A549 (cell line): ENCODE data around the gene CATSPERZ.

Experiments
- BCL3 ChIP-seq: fragments of >200 bp; sonication (Bioruptor Twin); formaldehyde crosslinking; IDR thresholded peaks from 3 replicates; pipeline ENCODE4 v1.6.1; 2016
- BHLHE40 ChIP-seq: IDR thresholded peaks from 2 replicates; pipeline ENCODE4 v1.6.1; 2012; ENCODE audit warnings: low read depth, low read length, inconsistent platforms
- CBX2 ChIP-seq: fragments of 200-600 bp; sonication (generic); IDR thresholded peaks from 2 replicates; pipeline ENCODE4 v1.6.1; 2016; ENCODE audit warnings: low read depth, mild to moderate bottlenecking, borderline replicate concordance
- CTCF ChIP-seq: fragments of >200 bp; sonication (Bioruptor Twin); formaldehyde crosslinking; IDR thresholded peaks from 3 replicates; pipeline ENCODE4 v1.5.1; 2016
- ESRRA ChIP-seq: fragments of 150-350 bp; IDR thresholded peaks from 2 replicates; pipeline ENCODE4 v1.6.1; 2014; ENCODE audit warnings: mild to moderate bottlenecking, low read length, borderline replicate concordance
- FOXS1 ChIP-seq: fragments of 250-450 bp; sonication (Bioruptor Pico); IDR thresholded peaks from 2 replicates; pipeline ENCODE4 v1.5.0; 2020; ENCODE audit warnings: mild to moderate bottlenecking, moderate library complexity
- MAFK ChIP-seq: fragments of 450-650 bp; IDR thresholded peaks from 2 replicates; pipeline ENCODE4 v1.6.1; 2014; ENCODE audit not compliant: partially characterized antibody
- MAX ChIP-seq: IDR thresholded peaks from 2 replicates; pipeline ENCODE4 v1.6.1; 2012
- NFE2L2 ChIP-seq: fragments of 150-350 bp; conservative IDR thresholded peaks from 2 replicates; pipeline ENCODE4 v1.6.1; 2014; ENCODE audit warnings: low read length
- POLR2A ChIP-seq: IDR thresholded peaks from 2 replicates; pipeline ENCODE4 v1.6.1; 2012; ENCODE audit warnings: mild to moderate bottlenecking, low read length
- POLR2AphosphoS2 ChIP-seq: conservative IDR thresholded peaks from 2 replicates; pipeline ENCODE4 v1.6.1; 2012; ENCODE audit warnings: low read length, improper control_type of control experiment, inconsistent platforms
- RAD21 ChIP-seq, 2 experiments: fragments of >200 bp in 1 of 2; sonication (Bioruptor Twin) in 1 of 2; formaldehyde crosslinking in 1 of 2; IDR thresholded peaks in 1 of 2; conservative IDR thresholded peaks in 1 of 2; 2 replicates in 1 of 2; 3 replicates in 1 of 2; pipeline ENCODE4 v1.6.1; 2012 to 2018; ENCODE audit warnings: inconsistent platforms in 1 of 2
- REST ChIP-seq: fragments of 200-600 bp; sonication (generic); IDR thresholded peaks from 2 replicates; pipeline ENCODE4 v1.6.1; 2016; ENCODE audit warnings: antibody characterized with exemption, mild to moderate bottlenecking, moderate library complexity
- ZNF302 ChIP-seq: fragments of 250-450 bp; sonication (Bioruptor Pico); IDR thresholded peaks from 2 replicates; pipeline ENCODE4 v1.9.0; 2021; ENCODE audit warnings: inconsistent platforms, mild to moderate bottlenecking, moderate library complexity

GRCh38 chr11:64299847-64300648 lies at the start of gene CATSPERZ:
- TF ChIP-seq MAX, result no peak
- no peak for TF ChIP-seq CBX2
- no peak for TF ChIP-seq POLR2A
- TF ChIP-seq NFE2L2, result no peak
- TF ChIP-seq FOXS1, result no peak
- TF ChIP-seq CTCF, result no peak
- TF ChIP-seq ESRRA, result no peak
- TF ChIP-seq POLR2AphosphoS2, result no peak
- TF ChIP-seq BCL3, result no peak
- no peak for TF ChIP-seq ZNF302 (CRISPR knock-in tag)
- TF ChIP-seq REST, result no peak
- TF ChIP-seq BHLHE40, result no peak
- TF ChIP-seq RAD21 (conservative IDR thresholded peaks at IDR 0.05 in 1 of 2, IDR thresholded peaks at IDR 0.05 in 1 of 2), result no peak
- no peak for TF ChIP-seq MAFK
